Activated T-helper 2 cell treated with anti-CD3 and anti-CD28 coated beads, Interferon-gamma antibody, Interleukin-2, Interleukin-4, amounts not matched to agents 10 μg/mL and 5 μg/mL and 100 μg/mL, durations not matched to agents 14 hours and 24 hours and 36 hours (primary cell): ENCODE results near the gene SCGB2B2. TPM values are rescaled to one million over a fixed set of nuclear protein-coding genes. Genes with fewer than 3 reads are reported as not detected.
"Not testable (repeated sequence)": the region's sequence is repeated elsewhere in the genome, so short reads cannot be mapped to it uniquely, and the experiment has no call there.

Source experiments
- DNase-seq: peaks from one replicate; pipeline ENCODE4 v3.0.0; 2021; ENCODE audit warnings: low spot score
- H3K27ac Mint-ChIP-seq: one replicate; pipeline ENCODE4 v1.8.0; 2021; ENCODE audit warnings: mixed read lengths
- H3K27me3 Mint-ChIP-seq: one replicate; pipeline ENCODE4 v1.8.0; 2021; ENCODE audit warnings: low read depth, mixed read lengths
- H3K36me3 Mint-ChIP-seq: one replicate; pipeline ENCODE4 v1.8.0; 2021; ENCODE audit warnings: low read depth, mixed read lengths
- H3K4me1 Mint-ChIP-seq: one replicate; pipeline ENCODE4 v1.8.0; 2021; ENCODE audit warnings: low read depth, mixed read lengths
- H3K4me3 Mint-ChIP-seq: one replicate; pipeline ENCODE4 v1.8.0; 2021; ENCODE audit warnings: low read depth, mild to moderate bottlenecking, moderate library complexity, mixed read lengths
- H3K9me3 Mint-ChIP-seq: one replicate; pipeline ENCODE4 v1.8.0; 2021; ENCODE audit warnings: mixed read lengths
- intact Hi-C: fragments of 100-400 bp; cut with micrococcal nuclease; formaldehyde crosslinking; loops from one replicate; pipeline ENCODE4 v1.15.1; 2023
- total RNA-seq: library from RNA; stranded (reverse); gene quantifications from 2 replicates; pipeline ENCODE4 v1.2.3, GENCODE V29; 2022

SCGB2B2 gene
- total RNA-seq, 1 donor from 2014 or later: 0.14 TPM

- H3K4me1 Mint-ChIP-seq, intact Hi-C loops: not testable (repeated sequence)
- peaks cover 76% of the 10 kb centered on the region for H3K9me3 Mint-ChIP-seq
Observed at GRCh38 chr19:34685266-34685665, 8.3 kb upstream of the SCGB2B2 start.

GRCh38 chr19:34681478-34681877 lies 4.5 kb upstream of the SCGB2B2 start:
- intact Hi-C loops: no loop called here
- no peak for DNase-seq
- Mint-ChIP-seq H3K27me3 (no peaks in the 10 kb centered on the region), H3K27ac (no peak overlapping the region), H3K4me3 (no peak overlapping the region), H3K9me3 (peaks cover 68% of the 10 kb centered on the region), H3K36me3 (peaks cover 95% of the 10 kb centered on the region), H3K4me1 (peaks cover 18% of the 10 kb centered on the region)

More at GRCh38 chr19:34685266-34685665, 8.3 kb upstream of the SCGB2B2 start:
- not testable (repeated sequence) for H3K4me3 Mint-ChIP-seq, H3K27me3 Mint-ChIP-seq, DNase-seq, H3K27ac Mint-ChIP-seq
- peaks cover 60% of the 10 kb centered on the region for H3K36me3 Mint-ChIP-seq

GRCh38 chr19:34678421-34678820 lies 1.5 kb upstream of the SCGB2B2 start:
- Mint-ChIP-seq H3K27me3 (peaks cover 3% of the 10 kb centered on the region), H3K36me3 (peaks cover 77% of the 10 kb centered on the region), H3K9me3 (peaks cover 53% of the 10 kb centered on the region), H3K4me1 (peaks cover 23% of the 10 kb centered on the region), H3K27ac (peak overlapping the region; percentile 99), H3K4me3 (peak overlapping the region; percentile 93)
- intact Hi-C loops: loop anchor here (5.0 to 10.0 kb wide), 2 partner anchors 324 to 504 kb away; partner anchors contain the start of genes GRAMD1A and LSM14A
- no peak for DNase-seq

GRCh38 chr19:34678085-34678412 lies 1.1 kb upstream of the SCGB2B2 start:
- peaks cover 4% of the 10 kb centered on the region for H3K27me3 Mint-ChIP-seq
- peaks cover 74% of the 10 kb centered on the region for H3K36me3 Mint-ChIP-seq
- no peak for DNase-seq
- H3K9me3 Mint-ChIP-seq: peaks cover 50% of the 10 kb centered on the region
- H3K27ac Mint-ChIP-seq: peak overlapping the region; percentile 99
- H3K4me3 Mint-ChIP-seq: peak overlapping the region; percentile 93
- H3K4me1 Mint-ChIP-seq: peaks cover 23% of the 10 kb centered on the region
- intact Hi-C loops: loop anchor here (5.0 to 10.0 kb wide), 2 partner anchors 324 to 503 kb away; partner anchors contain the start of genes GRAMD1A and LSM14A

DNA sequence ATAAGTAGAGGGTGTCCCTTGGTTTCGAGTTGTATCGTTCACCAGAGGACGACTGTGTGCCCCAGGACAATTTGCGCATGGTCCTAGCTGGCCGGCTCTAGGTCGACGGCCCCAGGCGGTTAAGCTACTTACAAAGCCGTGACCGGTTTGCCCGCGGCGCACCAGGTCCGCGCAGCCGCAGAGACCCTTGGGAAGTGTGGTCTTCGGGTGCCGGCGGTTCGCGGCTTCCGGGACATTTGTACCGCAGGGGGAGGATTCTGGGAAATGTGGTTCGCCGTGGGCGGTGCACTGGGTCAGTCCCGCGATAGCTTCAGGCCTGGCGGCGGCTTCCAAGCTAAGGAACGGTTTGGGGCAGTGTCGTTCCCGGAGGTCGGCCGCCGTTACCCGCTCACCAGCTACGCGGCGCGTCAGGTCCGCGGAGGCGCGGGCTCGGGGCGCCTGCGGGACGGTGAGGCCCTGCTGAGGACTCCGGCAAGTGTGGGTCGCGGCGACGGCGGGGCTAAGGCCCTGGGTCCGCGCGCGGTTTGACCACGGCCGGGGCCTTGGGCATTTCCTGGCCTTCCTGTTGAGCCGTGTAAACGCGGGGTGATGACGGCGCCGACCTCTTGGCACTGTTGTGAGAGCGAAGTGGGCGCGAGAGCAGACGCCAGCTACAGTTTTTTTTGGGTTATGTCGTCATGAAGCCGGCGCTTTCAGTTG lies 576 bp upstream of the SCGB2B2 start, which contains the start of gene ZNF302:
Gene ZNF302, plus strand, starts transcription at position 293 of the 699 bp plus-strand sequence. CDS start 1,127 bp downstream, outside the sequence.
- Mint-ChIP-seq H3K27ac (peak within 1 kb of the TSS; percentile 99), H3K4me1 (peaks cover 23% of the 10 kb centered on the region), H3K27me3 (peaks cover 6% of the 10 kb centered on the region), H3K36me3 (peaks cover 68% of the 10 kb centered on the region), H3K4me3 (peak within 1 kb of the TSS; percentile 93), H3K9me3 (peaks cover 45% of the 10 kb centered on the region)
- intact Hi-C loops: loop anchor here (1.0 to 10.0 kb wide), 3 partner anchors 56 to 503 kb away; partner anchors contain the start of genes GRAMD1A and LSM14A
- DNase-seq: peak; percentile 94

GRCh38 chr19:34675919-34676318 lies 1.0 kb downstream of the SCGB2B2 start:
- DNase-seq: no peak
- intact Hi-C loops: loop anchor here (5.0 to 10.0 kb wide), 2 partner anchors 326 to 501 kb away; partner anchors contain the start of genes GRAMD1A and LSM14A
- Mint-ChIP-seq H3K4me3 (no peak overlapping the region), H3K9me3 (peaks cover 41% of the 10 kb centered on the region), H3K36me3 (peaks cover 52% of the 10 kb centered on the region), H3K27me3 (peaks cover 8% of the 10 kb centered on the region), H3K27ac (no peak overlapping the region), H3K4me1 (peaks cover 23% of the 10 kb centered on the region)

DNA sequence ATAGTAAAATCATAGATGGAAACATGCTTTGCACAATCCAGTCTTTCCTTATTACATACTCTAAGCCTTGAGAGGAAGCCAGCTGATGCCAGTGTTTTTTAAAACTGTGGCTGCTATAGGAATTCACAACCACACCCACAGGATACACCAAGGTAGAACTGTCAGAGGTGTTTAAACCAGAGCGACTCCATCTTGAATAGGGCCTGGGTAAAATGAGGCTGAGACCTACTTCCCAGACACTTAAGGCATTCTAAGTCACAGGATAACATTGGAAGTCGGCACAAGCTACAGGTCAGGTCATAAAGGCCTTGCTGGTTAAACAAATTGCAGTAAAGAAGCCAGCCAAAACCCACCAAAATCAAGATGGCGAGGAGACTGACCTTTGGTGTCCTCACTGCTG lies 1.7 kb downstream of the SCGB2B2 start:
- H3K9me3 Mint-ChIP-seq: peaks cover 35% of the 10 kb centered on the region
- intact Hi-C loops: loop anchor here (5.0 to 10.0 kb wide), 2 partner anchors 327 to 500 kb away; partner anchors contain the start of genes GRAMD1A and LSM14A

DNA sequence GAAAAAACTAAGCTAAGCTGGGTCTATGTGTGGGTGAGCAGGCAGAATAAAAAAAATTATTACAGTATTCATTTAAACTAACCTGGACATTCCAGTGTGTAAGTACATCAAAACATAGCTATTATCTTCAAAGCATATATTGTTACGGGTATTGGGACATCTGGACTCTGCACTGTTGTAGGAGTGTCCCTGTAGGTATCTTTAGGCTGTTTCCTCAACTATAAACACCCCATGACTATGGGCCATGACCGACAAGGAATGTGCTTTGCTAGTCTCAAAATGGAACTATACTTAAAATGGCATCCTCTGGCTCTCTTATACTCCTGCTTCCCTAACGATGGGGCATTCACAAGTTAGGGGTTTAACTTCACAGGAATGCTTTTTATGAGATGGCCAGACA lies 3.4 kb downstream of the SCGB2B2 start:
- intact Hi-C loops: loop anchor here (10.0 kb wide), 1 partner anchor 499 kb away; the partner anchor contains the start of gene LSM14A
- Mint-ChIP-seq H3K9me3 (peaks cover 21% of the 10 kb centered on the region), H3K4me3 (no peak overlapping the region), H3K27me3 (peaks cover 8% of the 10 kb centered on the region), H3K4me1 (peaks cover 12% of the 10 kb centered on the region), H3K36me3 (peaks cover 29% of the 10 kb centered on the region), H3K27ac (no peak overlapping the region)
- no peak for DNase-seq

More for the DNA sequence above, 1.7 kb downstream of the SCGB2B2 start:
- Mint-ChIP-seq H3K27me3 (peaks cover 8% of the 10 kb centered on the region), H3K27ac (no peak overlapping the region), H3K4me3 (no peak overlapping the region), H3K4me1 (peaks cover 23% of the 10 kb centered on the region), H3K36me3 (peaks cover 46% of the 10 kb centered on the region)
- DNase-seq: no peak

DNA sequence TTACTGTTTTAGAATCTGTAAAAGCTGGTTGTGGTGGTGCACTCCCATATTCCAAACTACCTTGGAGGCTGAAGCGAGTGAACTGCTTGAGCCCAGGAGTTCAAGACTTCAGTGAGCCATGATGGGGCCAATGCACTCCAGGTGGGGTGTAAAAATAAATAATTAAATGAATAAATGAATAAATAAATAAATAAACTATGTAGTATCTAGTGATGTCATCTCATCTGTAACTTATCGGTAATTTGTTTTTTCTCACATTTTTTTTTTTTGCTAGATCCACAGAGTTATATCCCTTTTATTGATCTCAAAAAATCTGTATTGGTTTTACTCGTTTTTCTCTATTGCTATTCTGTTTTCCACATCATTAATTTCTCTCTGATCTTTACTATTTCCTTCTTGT lies 5.0 kb downstream of the SCGB2B2 start:
- intact Hi-C loops: loop anchor here (10.0 kb wide), 1 partner anchor 497 kb away; the partner anchor contains the start of gene LSM14A
- Mint-ChIP-seq H3K9me3 (peaks cover 19% of the 10 kb centered on the region), H3K27me3 (peaks cover 8% of the 10 kb centered on the region), H3K27ac (no peak overlapping the region), H3K36me3 (peaks cover 14% of the 10 kb centered on the region), H3K4me1 (peaks cover 13% of the 10 kb centered on the region), H3K4me3 (no peak overlapping the region)
- DNase-seq: no peak

DNA sequence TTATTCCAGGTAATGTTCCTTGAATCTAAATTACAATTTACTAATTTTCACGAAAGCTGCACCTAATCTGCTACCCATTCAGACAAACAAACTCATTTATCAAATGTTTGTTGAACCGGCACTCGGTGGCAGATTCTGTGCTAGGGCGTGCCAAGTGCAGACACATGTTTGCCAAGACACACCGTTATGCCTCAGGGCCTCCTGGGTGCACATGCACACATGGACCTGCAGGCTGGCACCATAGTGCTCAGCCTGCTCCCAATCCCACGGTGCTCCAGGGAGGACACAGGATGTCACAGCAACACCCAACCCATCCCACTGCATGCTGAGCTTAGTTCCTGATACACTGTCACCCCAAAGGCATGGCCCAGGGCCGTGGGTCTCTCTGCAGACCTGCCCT lies 7.7 kb downstream of the SCGB2B2 start:
- H3K9me3 Mint-ChIP-seq: peaks cover 3% of the 10 kb centered on the region

GRCh38 chr19:34668690-34669089 lies 8.3 kb downstream of the SCGB2B2 start:
- H3K27ac Mint-ChIP-seq, H3K4me3 Mint-ChIP-seq, intact Hi-C loops, H3K36me3 Mint-ChIP-seq, H3K27me3 Mint-ChIP-seq, H3K4me1 Mint-ChIP-seq, DNase-seq, H3K9me3 Mint-ChIP-seq: not testable (repeated sequence)

More for the DNA sequence above, 7.7 kb downstream of the SCGB2B2 start:
- H3K36me3 Mint-ChIP-seq: no peaks in the 10 kb centered on the region
- peaks cover 5% of the 10 kb centered on the region for H3K4me1 Mint-ChIP-seq
- H3K27me3 Mint-ChIP-seq: peaks cover 6% of the 10 kb centered on the region
- intact Hi-C loops: no loop called here
- no peak overlapping the region for H3K4me3 Mint-ChIP-seq
- DNase-seq: no peak
- H3K27ac Mint-ChIP-seq: no peak overlapping the region

DNA sequence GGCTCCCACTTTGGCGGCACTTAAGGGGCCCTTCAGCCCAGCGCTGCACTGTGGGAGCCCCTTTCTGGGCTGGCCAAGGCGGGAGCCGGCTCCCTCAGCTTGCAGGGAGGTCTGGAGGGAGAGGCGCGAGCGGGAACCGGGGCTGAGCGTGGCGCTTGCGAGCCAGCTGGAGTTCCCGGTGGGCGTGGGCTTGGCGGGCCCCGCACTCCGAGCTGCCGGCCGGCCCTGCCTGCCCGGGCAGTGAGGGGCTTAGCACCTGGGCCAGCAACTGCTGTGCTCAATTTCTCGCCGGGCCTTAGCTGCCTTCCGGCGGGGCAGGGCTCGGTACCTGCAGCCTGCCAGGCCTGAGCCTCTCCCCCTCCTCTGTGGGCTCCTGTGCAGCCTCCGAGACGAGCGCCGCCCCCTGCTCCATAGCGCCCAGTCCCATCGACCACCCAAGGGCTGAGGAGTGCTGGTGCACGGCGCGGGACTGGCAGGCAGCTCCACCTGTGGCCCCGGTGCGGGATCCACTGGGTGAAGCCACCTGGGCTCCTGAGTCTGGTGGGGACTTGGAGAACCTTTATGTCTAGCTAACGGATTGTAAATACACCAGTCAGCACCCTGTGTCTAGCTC lies 8.8 kb downstream of the SCGB2B2 start:
- H3K27ac Mint-ChIP-seq, intact Hi-C loops, H3K4me1 Mint-ChIP-seq, H3K27me3 Mint-ChIP-seq, H3K4me3 Mint-ChIP-seq, DNase-seq, H3K36me3 Mint-ChIP-seq, H3K9me3 Mint-ChIP-seq: not testable (repeated sequence)
